Erythroblast (primary cell): ENCODE data around the gene RBFOX1.

ENCODE experiments used
- GATA1 ChIP-seq: IDR thresholded peaks from 2 replicates; pipeline ENCODE4 v1.6.1; 2011; ENCODE audit warnings: low read depth, mild to moderate bottlenecking, control low read depth, low read length, moderate library complexity
- POLR2A ChIP-seq: IDR thresholded peaks from 2 replicates; pipeline ENCODE4 v1.6.1; 2011; ENCODE audit warnings: mild to moderate bottlenecking, low read length

DNA sequence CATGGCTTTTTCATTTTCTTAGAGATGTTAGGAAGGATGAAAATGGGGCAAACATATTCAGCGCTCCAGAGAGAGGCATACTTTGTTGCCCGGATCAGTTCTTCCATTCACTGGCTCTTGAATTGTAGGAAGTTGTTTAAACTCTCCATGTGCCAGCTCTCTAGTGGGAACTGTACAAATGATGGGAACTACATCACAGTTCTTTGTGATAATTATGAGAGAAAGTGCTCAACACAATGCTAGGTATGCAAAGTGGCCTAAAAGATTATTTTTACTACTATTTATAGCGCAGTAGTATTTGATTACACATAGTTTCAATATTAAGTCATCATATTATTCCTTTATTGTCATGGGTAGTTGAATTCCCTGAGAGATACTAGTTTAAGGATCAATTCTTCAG lies 268.5 kb downstream of the RBFOX1 start:
- no peak for TF ChIP-seq POLR2A
- no peak for TF ChIP-seq GATA1
